GM19395 (cell line): ENCODE measurements around the gene SLC17A1.

Experiments used
- ATAC-seq: cut with Tn5 transposase; IDR thresholded peaks from one replicate; pipeline ENCODE4 v1.9.1; 2021; ENCODE audit warnings: mild to moderate bottlenecking, moderate library complexity; ENCODE audit not compliant: unreplicated experiment

The SLC17A1 gene

GRCh38 chr6:25833136-25833535 lies 1.3 kb upstream of the SLC17A1 start:
- ATAC-seq: no peak

GRCh38 chr6:25832670-25833069 lies 818 bp upstream of the SLC17A1 start:
- ATAC-seq: no peak

GRCh38 chr6:25832307-25832662 lies 433 bp upstream of the SLC17A1 start:
- ATAC-seq: no peak

GRCh38 chr6:25830458-25830857 lies 1.4 kb downstream of the SLC17A1 start:
- ATAC-seq: no peak

GRCh38 chr6:25829375-25829774 lies 2.5 kb downstream of the SLC17A1 start:
- ATAC-seq: no peak

GRCh38 chr6:25821341-25821740 lies 10.5 kb downstream of the SLC17A1 start:
- ATAC-seq: no peak

- no peak for ATAC-seq
Observed at GRCh38 chr6:25816252-25816651, 15.6 kb downstream of the SLC17A1 start.

- no peak for ATAC-seq
Observed at GRCh38 chr6:25815194-25815593, 16.7 kb downstream of the SLC17A1 start.

- no peak for ATAC-seq
Observed at GRCh38 chr6:25804804-25805203, 27.0 kb downstream of the SLC17A1 start.

- no peak for ATAC-seq
Observed at GRCh38 chr6:25801436-25801835, 30.4 kb downstream of the SLC17A1 start.

- ATAC-seq: no peak
Observed at GRCh38 chr6:25794784-25795183, 37.1 kb downstream of the SLC17A1 start.

- no peak for ATAC-seq
Observed at GRCh38 chr6:25793970-25794369, 37.9 kb downstream of the SLC17A1 start.

GRCh38 chr6:25792016-25792415 lies 39.8 kb downstream of the SLC17A1 start:
- ATAC-seq: no peak

- ATAC-seq: no peak
Observed at GRCh38 chr6:25789475-25789874, 42.4 kb downstream of the SLC17A1 start.

- no peak for ATAC-seq
Observed at GRCh38 chr6:25788305-25788922, 43.4 kb downstream of the SLC17A1 start.

- ATAC-seq: no peak
Observed at GRCh38 chr6:25787428-25787827, 44.4 kb downstream of the SLC17A1 start.

- no peak for ATAC-seq
Observed at GRCh38 chr6:25781134-25781533, 50.7 kb downstream of the SLC17A1 start.

- no peak for ATAC-seq
Observed at GRCh38 chr6:25777856-25778649, 53.8 kb downstream of the SLC17A1 start.

- ATAC-seq: no peak
Observed at GRCh38 chr6:25777031-25777430, 54.8 kb downstream of the SLC17A1 start.

- ATAC-seq: no peak
Observed at GRCh38 chr6:25774120-25774715, 57.6 kb downstream of the SLC17A1 start.

GRCh38 chr6:25769983-25770382 lies 61.9 kb downstream of the SLC17A1 start:
- no peak for ATAC-seq

- ATAC-seq: no peak
Observed at GRCh38 chr6:25768566-25768965, 63.3 kb downstream of the SLC17A1 start.
